ENCODE measurements around the gene FAM200B.

The FAM200B gene

DNA sequence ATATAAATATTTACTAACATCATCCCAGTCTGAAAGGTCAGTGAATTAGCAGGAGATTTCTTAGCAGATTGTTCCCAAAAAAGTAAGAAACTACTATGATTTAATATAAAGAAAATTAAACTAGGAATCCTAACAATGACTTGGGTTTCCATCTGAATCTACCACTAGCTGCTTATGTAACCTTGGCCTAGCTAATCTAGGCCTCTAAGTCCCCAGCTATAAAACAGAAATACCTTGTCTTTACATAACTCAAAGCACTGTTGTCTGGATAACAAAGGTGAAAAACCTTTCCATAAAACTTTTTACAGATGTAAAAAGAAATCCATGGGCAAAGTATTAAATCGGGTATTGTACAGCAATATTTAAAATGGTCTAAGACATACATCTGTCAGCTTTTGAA is 29.4 kb upstream of the FAM200B start:
- H3K4me3 ChIP-seq (replicated peaks; ENCODE audit: low read depth, low read length): no peak overlapping the region
- no peak for DNase-seq (ENCODE audit: extremely low read depth, low read depth)
- TF ChIP-seq CTCF (IDR thresholded peaks at IDR 0.05; ENCODE audit: low read depth, low read length, missing control alignments): no peak

DNA sequence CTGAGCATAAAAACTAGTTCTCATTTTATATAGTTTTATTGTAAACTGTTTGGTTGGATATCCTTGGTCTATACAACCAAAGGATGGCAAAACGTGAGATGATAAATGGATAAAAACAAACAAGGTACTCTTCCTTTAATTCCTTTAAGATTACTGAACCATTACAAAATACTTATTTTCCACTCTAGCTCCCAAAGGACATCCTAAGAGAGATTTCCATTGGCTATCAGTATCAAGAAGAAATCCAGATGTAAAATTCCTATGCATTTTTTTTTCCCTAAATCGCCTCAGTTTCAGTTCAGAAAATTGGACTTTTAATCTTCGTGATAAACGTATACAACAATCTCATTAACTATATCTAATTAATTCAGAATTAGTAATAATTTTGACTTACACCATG is 28.8 kb upstream of the FAM200B start:
- H3K4me3 ChIP-seq (replicated peaks; ENCODE audit: low read depth, low read length): peak overlapping the region; percentile 65; the same call in 1 of the 2 replicates
- DNase-seq (ENCODE audit: extremely low read depth, low read depth): no peak
- no peak for TF ChIP-seq CTCF (IDR thresholded peaks at IDR 0.05; ENCODE audit: low read depth, low read length, missing control alignments)

- peak overlapping the region; percentile 65 for H3K4me3 ChIP-seq (replicated peaks; ENCODE audit: low read depth, low read length)
- no peak for DNase-seq (ENCODE audit: extremely low read depth, low read depth)
- TF ChIP-seq CTCF (IDR thresholded peaks at IDR 0.05; ENCODE audit: low read depth, low read length, missing control alignments): no peak
Measured at GRCh38 chr4:15653420-15653819, 28.2 kb upstream of the FAM200B start.

DNA sequence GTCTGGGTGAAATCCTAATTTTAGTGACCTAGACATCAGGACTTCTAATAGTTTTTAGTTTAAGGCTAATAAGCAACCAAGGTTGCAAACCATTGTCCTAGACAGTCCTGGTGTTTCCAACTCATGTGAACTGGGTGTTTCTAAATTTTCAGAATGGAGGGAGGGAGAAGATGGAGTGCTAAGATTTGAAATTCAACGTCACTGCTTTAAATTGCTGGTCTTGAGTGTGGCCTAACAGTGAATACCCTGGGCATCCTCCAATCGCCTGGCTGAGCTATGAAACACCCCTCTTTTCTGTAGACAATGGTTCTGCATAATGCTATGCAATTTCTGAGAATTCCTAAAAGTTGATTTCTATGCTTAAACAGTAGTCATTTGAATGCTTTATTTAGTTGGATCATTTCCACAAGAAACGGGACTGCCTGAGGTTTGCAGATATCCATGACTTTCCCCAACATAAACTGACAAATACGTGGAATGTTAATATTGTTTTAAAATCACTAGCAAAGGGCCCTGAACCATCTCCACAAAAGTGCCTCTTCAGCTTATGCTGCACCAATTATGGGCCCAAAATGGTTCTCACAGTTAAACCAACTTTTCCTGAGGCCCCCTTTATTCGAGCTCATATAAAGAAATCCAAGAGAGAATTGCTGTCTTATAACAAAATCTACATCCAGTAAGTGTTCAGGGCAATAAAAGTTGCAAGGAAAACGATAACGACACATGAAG is 27.6 kb upstream of the FAM200B start:
- DNase-seq (ENCODE audit: extremely low read depth, low read depth): no peak
- no peak for TF ChIP-seq CTCF (IDR thresholded peaks at IDR 0.05; ENCODE audit: low read depth, low read length, missing control alignments)
- H3K4me3 ChIP-seq (replicated peaks; ENCODE audit: low read depth, low read length): peak overlapping the region; percentile 65

DNA sequence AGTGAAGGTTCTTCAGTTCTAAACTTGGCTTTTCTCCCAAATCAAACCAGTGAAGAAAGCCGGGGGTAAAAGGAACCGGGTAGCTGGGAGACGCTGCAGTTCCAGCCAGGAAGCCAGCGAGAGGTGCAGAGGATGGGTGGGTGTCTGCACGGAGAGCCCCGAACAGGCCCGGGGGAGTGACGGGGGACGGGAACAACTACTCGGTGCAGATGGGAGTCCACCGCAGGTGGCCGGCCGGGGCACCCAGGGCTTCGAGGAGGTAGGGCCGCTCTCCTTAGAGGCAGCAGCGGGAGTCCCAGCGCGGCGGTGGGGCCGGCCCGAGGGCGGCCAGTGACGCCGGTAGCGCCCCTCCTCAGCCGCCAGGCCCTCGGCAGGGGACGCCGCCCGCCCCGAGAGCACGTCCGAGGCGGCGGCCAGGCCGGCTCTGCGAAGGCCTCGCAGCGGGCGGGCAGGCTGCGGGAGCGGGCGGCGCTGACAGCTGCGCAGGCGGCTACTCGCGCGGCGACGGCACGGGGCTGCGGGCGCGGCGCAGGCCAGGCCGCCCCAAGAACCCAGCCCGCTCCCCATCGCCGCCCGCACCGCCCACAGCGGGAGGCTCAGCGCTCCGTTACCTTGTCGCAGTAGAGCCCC is 26.9 kb upstream of the FAM200B start:
- no peak for DNase-seq (ENCODE audit: extremely low read depth, low read depth)
- H3K4me3 ChIP-seq (replicated peaks; ENCODE audit: low read depth, low read length): peak overlapping the region; percentile 65
- no peak for TF ChIP-seq CTCF (IDR thresholded peaks at IDR 0.05; ENCODE audit: low read depth, low read length, missing control alignments)

DNA sequence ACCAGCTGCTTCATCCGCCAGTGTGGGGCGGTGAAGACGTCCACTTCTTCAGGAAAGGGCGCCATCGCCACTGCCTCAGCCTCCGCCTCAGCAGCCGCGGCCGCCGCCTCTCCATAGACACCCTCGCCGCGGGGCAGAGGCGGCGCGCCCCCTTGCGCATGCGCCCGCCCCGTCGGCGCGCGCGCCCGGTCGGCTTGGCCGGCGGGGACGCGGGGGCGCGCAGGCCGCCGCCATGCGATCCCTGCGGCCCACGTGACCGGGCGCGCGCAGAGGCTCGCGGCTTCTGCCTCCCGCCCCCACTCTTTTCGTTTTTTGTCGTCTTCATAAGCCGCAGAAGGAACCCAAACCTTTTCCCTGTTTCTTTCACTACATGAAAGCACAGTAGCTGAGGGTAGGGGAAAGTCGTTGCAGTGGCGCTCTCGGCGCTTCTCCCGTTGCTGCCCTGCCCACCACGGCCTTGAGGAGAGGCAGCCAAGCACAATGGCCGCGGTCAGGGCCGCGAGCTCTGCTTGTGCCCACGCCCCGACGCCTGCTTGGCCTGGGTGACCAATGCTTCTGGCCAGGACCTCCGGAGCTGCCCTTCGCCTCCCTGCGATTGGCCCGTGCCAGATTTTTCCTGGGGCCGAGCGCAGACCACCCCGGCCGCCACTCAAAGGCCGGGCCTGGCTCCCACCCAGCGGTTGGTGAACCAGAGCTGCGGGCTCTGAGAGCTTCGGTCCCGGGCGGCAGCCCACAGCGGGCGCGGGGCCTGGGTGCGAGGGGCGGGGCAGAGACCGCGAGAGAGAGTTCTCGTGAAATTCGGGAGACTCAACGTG is 26.2 kb upstream of the FAM200B start, which contains the start of gene FBXL5:
Gene FBXL5 (minus strand): TSS at position 135 of the 815 bp plus-strand sequence. CDS start 70 bp downstream, at position 65.
- TF ChIP-seq CTCF (IDR thresholded peaks at IDR 0.05; ENCODE audit: low read depth, low read length, missing control alignments): no peak
- H3K4me3 ChIP-seq (replicated peaks; ENCODE audit: low read depth, low read length): peak within 1 kb of the TSS; percentile 65
- DNase-seq (ENCODE audit: extremely low read depth, low read depth): no peak
